Endodermal cell (in vitro differentiated cells): ENCODE measurements around the gene C1QTNF12. TPM values are rescaled to one million over a fixed set of nuclear protein-coding genes. Genes with fewer than 3 reads are reported as not detected.

ENCODE experiments used
- DNase-seq: peaks from one replicate; pipeline ENCODE4 v3.0.0-alpha.2; 2017
- H3K27ac ChIP-seq: 2 replicates; pipeline ENCODE4 v1.5.1; 2013; ENCODE audit warnings: mild to moderate bottlenecking, low read depth, low read length, moderate library complexity
- H3K27me3 ChIP-seq: 2 replicates; pipeline ENCODE4 v1.6.1; 2013; ENCODE audit warnings: mild to moderate bottlenecking, low read length, moderate library complexity; ENCODE audit not compliant: insufficient read depth, control insufficient read depth, poor library complexity, severe bottlenecking
- H3K36me3 ChIP-seq: 2 replicates; pipeline ENCODE4 v1.7.0; 2013; ENCODE audit warnings: mild to moderate bottlenecking, low read length, moderate library complexity; ENCODE audit not compliant: control insufficient read depth, insufficient read depth
- H3K4me1 ChIP-seq: one replicate; pipeline ENCODE4 v1.7.0; 2013; ENCODE audit warnings: low read length; ENCODE audit not compliant: control insufficient read depth, insufficient read depth
- H3K4me3 ChIP-seq: 2 replicates; pipeline ENCODE4 v1.5.1; 2013; ENCODE audit warnings: mild to moderate bottlenecking, low read length, moderate library complexity
- H3K9ac ChIP-seq: 2 replicates; pipeline ENCODE4 v1.6.1; 2013; ENCODE audit warnings: mild to moderate bottlenecking, low read length, moderate library complexity; ENCODE audit not compliant: poor library complexity, severe bottlenecking; ENCODE audit errors: extremely low read depth
- H3K9me3 ChIP-seq: 2 replicates; pipeline ENCODE4 v1.6.1; 2013; ENCODE audit warnings: mild to moderate bottlenecking, low read length, moderate library complexity; ENCODE audit not compliant: control insufficient read depth
- H3K27ac Mint-ChIP-seq: 2 replicates; pipeline ENCODE4 v1.8.0; 2020; ENCODE audit warnings: mixed read lengths
- H3K27me3 Mint-ChIP-seq: 2 replicates; pipeline ENCODE4 v1.8.0; 2021; ENCODE audit warnings: mild to moderate bottlenecking, mixed read lengths; ENCODE audit not compliant: insufficient read depth
- H3K36me3 Mint-ChIP-seq: 2 replicates; pipeline ENCODE4 v1.8.0; 2020; ENCODE audit warnings: low read depth, mixed read lengths
- H3K4me1 Mint-ChIP-seq: 2 replicates; pipeline ENCODE4 v1.8.0; 2020; ENCODE audit warnings: mixed read lengths
- H3K4me3 Mint-ChIP-seq: 2 replicates; pipeline ENCODE4 v1.8.0; 2020; ENCODE audit warnings: mild to moderate bottlenecking, moderate library complexity, mixed read lengths
- H3K9me3 Mint-ChIP-seq: 2 replicates; pipeline ENCODE4 v1.8.0; 2020; ENCODE audit warnings: mild to moderate bottlenecking, mixed read lengths
- CTCF ChIP-seq: fragments of 200-600 bp; sonication (generic); conservative IDR thresholded peaks from 2 replicates; pipeline ENCODE4 v1.5.0; 2021; ENCODE audit warnings: antibody characterized with exemption, mild to moderate bottlenecking
- WGBS, 2 experiments: methylation state at CpG; one replicate each; pipeline versions ENCODE4 v1.1.5 to v1.1.7; 2013; ENCODE audit warnings: missing lambda C conversion rate in 2 of 2, mixed read lengths in 1 of 2; ENCODE audit not compliant: insufficient coverage in 1 of 2, insufficient read length in 1 of 2; 5-methylcytosine and 5-hydroxymethylcytosine counted together
- total RNA-seq, 2 donors: library from RNA; stranded (reverse); fragmentation: NEBNext Ultra II Directional in 1 of 2; extraction: Animal tissue kit (Norgen Biotek cat#: 25700) in 1 of 2; gene quantifications; 2 replicates in 1 of 2; 3 replicates in 1 of 2; pipeline ENCODE4 v1.2.1, GENCODE V29; 2021

C1QTNF12 gene
- total RNA-seq, 2 donors from 2014 or later: 8.1 to 13.5 TPM

DNA sequence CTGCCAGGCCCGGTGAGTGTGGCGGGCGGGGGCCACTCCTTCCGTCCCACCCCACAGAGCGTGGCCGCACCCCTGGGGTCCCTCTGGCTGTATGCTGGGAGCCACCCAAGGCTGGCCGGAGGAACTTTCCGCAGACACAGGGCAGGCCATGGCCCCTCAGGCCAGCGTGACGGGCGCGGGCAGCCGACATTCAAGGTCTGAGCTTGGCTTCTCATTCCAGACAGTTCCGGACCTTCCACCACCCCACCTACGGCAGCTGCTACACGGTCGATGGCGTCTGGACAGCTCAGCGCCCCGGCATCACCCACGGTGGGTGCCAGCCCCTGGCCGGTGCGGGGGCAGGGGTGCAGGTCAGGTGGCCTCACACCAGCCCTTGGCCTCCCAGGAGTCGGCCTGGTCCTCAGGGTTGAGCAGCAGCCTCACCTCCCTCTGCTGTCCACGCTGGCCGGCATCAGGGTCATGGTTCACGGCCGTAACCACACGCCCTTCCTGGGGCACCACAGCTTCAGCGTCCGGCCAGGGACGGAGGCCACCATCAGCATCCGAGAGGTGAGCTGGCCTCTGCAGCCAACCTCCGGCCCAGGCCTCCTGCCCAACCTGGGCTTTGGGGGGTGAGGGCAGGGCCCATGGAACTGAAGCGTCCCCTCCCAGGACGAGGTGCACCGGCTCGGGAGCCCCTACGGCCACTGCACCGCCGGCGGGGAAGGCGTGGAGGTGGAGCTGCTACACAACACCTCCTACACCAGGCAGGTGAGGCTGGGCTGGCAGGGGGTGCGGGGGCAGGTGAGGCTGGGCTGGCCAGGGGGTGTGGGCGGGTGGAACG is 41.0 kb upstream of the C1QTNF12 start:
- TF ChIP-seq CTCF: no peak
- H3K27ac Mint-ChIP-seq: no peak overlapping the region
- no peak overlapping the region for H3K9ac ChIP-seq
- no peak overlapping the region for H3K27ac ChIP-seq
- no peaks in the 10 kb centered on the region for H3K27me3 Mint-ChIP-seq
- no peaks in the 10 kb centered on the region for H3K9me3 ChIP-seq
- peaks cover 2% of the 10 kb centered on the region for H3K9me3 Mint-ChIP-seq
- no peaks in the 10 kb centered on the region for H3K36me3 Mint-ChIP-seq
- H3K4me3 ChIP-seq: no peak overlapping the region
- H3K36me3 ChIP-seq: no peaks in the 10 kb centered on the region
- no peaks in the 10 kb centered on the region for H3K4me1 Mint-ChIP-seq
- no peak overlapping the region for H3K4me3 Mint-ChIP-seq
- no peaks in the 10 kb centered on the region for H3K4me1 ChIP-seq
- H3K27me3 ChIP-seq: no peaks in the 10 kb centered on the region
- 91 to 93% methylated on average over 26 to 46 of the region's 46 CpGs for WGBS, 2 experiments
- no peak for DNase-seq

- no peak for TF ChIP-seq CTCF
- Histone ChIP-seq H3K9ac (no peak overlapping the region), H3K27me3 (no peaks in the 10 kb centered on the region), H3K9me3 (no peaks in the 10 kb centered on the region), H3K4me1 (no peaks in the 10 kb centered on the region), H3K4me3 (no peak overlapping the region), H3K36me3 (no peaks in the 10 kb centered on the region), H3K27ac (no peak overlapping the region)
- Mint-ChIP-seq H3K27me3 (no peaks in the 10 kb centered on the region), H3K4me3 (no peak overlapping the region), H3K4me1 (no peaks in the 10 kb centered on the region), H3K27ac (no peak overlapping the region), H3K9me3 (peaks cover 2% of the 10 kb centered on the region), H3K36me3 (no peaks in the 10 kb centered on the region)
- WGBS, 2 experiments: 90 to 93% methylated on average over 32 to 50 of the region's 50 CpGs
- peak; percentile 50 for DNase-seq
These were observed 40.1 kb upstream of the C1QTNF12 start for GRCh38 chr1:1286313-1287261.

- Mint-ChIP-seq H3K9me3 (peaks cover 2% of the 10 kb centered on the region), H3K27me3 (no peaks in the 10 kb centered on the region), H3K4me1 (no peaks in the 10 kb centered on the region), H3K4me3 (no peak overlapping the region), H3K36me3 (no peaks in the 10 kb centered on the region), H3K27ac (no peak overlapping the region)
- no peak overlapping the region for H3K27ac ChIP-seq
- WGBS, 2 experiments: 91% methylated on average over 28 to 37 of the region's 37 CpGs
- H3K9ac ChIP-seq: no peak overlapping the region
- TF ChIP-seq CTCF: no peak
- H3K27me3 ChIP-seq: no peaks in the 10 kb centered on the region
- H3K36me3 ChIP-seq: no peaks in the 10 kb centered on the region
- H3K4me3 ChIP-seq: no peak overlapping the region
- DNase-seq: peak; percentile 53
- H3K9me3 ChIP-seq: no peaks in the 10 kb centered on the region
- H3K4me1 ChIP-seq: no peaks in the 10 kb centered on the region
These were observed 39.2 kb upstream of the C1QTNF12 start for GRCh38 chr1:1285611-1286311.
